Body of pancreas (tissue), 4 donors: ENCODE results near the gene C14orf93.

Experiments
- CTCF ChIP-seq, 7 experiments: fragments of 450-650 bp in 4 of 7; fragments of 200-600 bp in 3 of 7; sonication (generic) in 3 of 7; IDR thresholded peaks; one replicate each; pipeline ENCODE4 v1.5.1; 2016 to 2019; ENCODE audit warnings: antibody characterized with exemption in 7 of 7
- POLR2A ChIP-seq, 3 donors: fragments of 450-650 bp; IDR thresholded peaks; one replicate each; pipeline ENCODE4 v1.6.1; 2016; ENCODE audit warnings: antibody characterized with exemption in 3 of 3, mild to moderate bottlenecking in 2 of 3

GRCh38 chr14:23042162-23042965 lies 32.4 kb upstream of the C14orf93 start, which contains the start of gene PSMB11:
- no peak for TF ChIP-seq CTCF (IDR thresholded peaks at IDR 0.05)
- TF ChIP-seq POLR2A (IDR thresholded peaks at IDR 0.05), result no peak
